GM12878 (cell line): ENCODE results near the gene KCNIP3. TPM values are rescaled to one million over a fixed set of nuclear protein-coding genes. Genes with fewer than 3 reads are reported as not detected.

Experiments used
- ATAC-seq: fragments of 200-7000 bp; cut with Tn5 transposase; 3 replicates; pipeline ENCODE4 v1.9.1; 2020; ENCODE audit warnings: mild to moderate bottlenecking, moderate library complexity
- BruUV-seq: library from RNA; stranded (reverse); fragments of 400-500 nt; replicated peaks from 2 replicates; lab custom pipeline; 2021; lab: Mats Ljungman, UMichigan
- CTCF ChIA-PET: fragments of 300-600 bp; sonication (Branson Sonifier 250); formaldehyde crosslinking; extraction: SDS; loops from one replicate; lab custom pipeline; 2021; ENCODE audit warnings: inconsistent platforms; lab: Yijun Ruan, JAX
- POLR2A ChIA-PET: fragments of 350-600 bp; formaldehyde crosslinking; extraction: SDS; loops from one replicate; lab custom pipeline; 2021; ENCODE audit warnings: inconsistent platforms; lab: Charles Lee
- RAD21 ChIA-PET: fragments of 300-600 bp; sonication (Branson Sonifier 250); formaldehyde crosslinking; loops from one replicate; lab custom pipeline; 2023; ENCODE audit warnings: antibody characterized with exemption; ENCODE audit not compliant: unreplicated experiment; lab: Charles Lee
- SMC1A ChIA-PET: fragments of 300-600 bp; sonication (Branson Sonifier 250); formaldehyde crosslinking; loops from one replicate; lab custom pipeline; 2023; ENCODE audit not compliant: unreplicated experiment, uncharacterized antibody; lab: Charles Lee
- DNase-seq: peaks from one replicate; pipeline ENCODE4 v3.0.0-alpha.2; 2011; ENCODE audit warnings: low read depth, low spot score
- FAIRE-seq: peaks from 3 replicates; lab custom pipeline; 2011; peaks lifted over from hg19 to GRCh38; lab: Jason Lieb, UNC
- H2AFZ ChIP-seq: 2 replicates; pipeline ENCODE4 v1.6.0; 2011; ENCODE audit warnings: low read depth, low read length, control low read depth; ENCODE audit not compliant: control insufficient read depth
- H3K27ac ChIP-seq: 2 replicates; pipeline ENCODE4 v1.5.1; 2011; ENCODE audit warnings: control low read depth; ENCODE audit not compliant: control insufficient read depth, insufficient read depth
- H3K27me3 ChIP-seq, 2 experiments: replicated peaks in 1 of 2; 2 replicates each; pipeline versions ENCODE4 v1.6.0 to v1.6.1; 2011; ENCODE audit warnings: low read length in 1 of 2; ENCODE audit not compliant: control insufficient read depth in 2 of 2, insufficient read depth in 2 of 2
- H3K36me3 ChIP-seq, 2 experiments: 2 replicates each; pipeline ENCODE4 v1.5.1; 2011; ENCODE audit warnings: low read length in 1 of 2; ENCODE audit not compliant: control insufficient read depth in 2 of 2, insufficient read depth in 2 of 2
- H3K4me1 ChIP-seq: 2 replicates; pipeline ENCODE4 v1.6.1; 2011; ENCODE audit warnings: mild to moderate bottlenecking, low read length, moderate library complexity, mixed read lengths; ENCODE audit not compliant: control insufficient read depth, insufficient read depth
- H3K4me2 ChIP-seq: 2 replicates; pipeline ENCODE4 v1.6.0; 2011; ENCODE audit warnings: control low read depth; ENCODE audit not compliant: control insufficient read depth, insufficient read depth
- H3K4me3 ChIP-seq: fragments of 200-600 bp; sonication (generic); 2 replicates; pipeline ENCODE4 v1.5.1; 2016
- H3K79me2 ChIP-seq: 2 replicates; pipeline ENCODE4 v1.6.0; 2011; ENCODE audit warnings: low read length; ENCODE audit not compliant: control insufficient read depth, insufficient read depth
- H3K9ac ChIP-seq: 2 replicates; pipeline ENCODE4 v1.8.0; 2011; ENCODE audit warnings: low read length, control low read depth, mixed read lengths; ENCODE audit not compliant: control insufficient read depth, insufficient read depth
- H3K9me3 ChIP-seq: replicated peaks from 3 replicates; pipeline ENCODE4 v1.5.1; 2011; ENCODE audit warnings: mild to moderate bottlenecking, low read length; ENCODE audit not compliant: control insufficient read depth, insufficient read depth
- H4K20me1 ChIP-seq: 2 replicates; pipeline ENCODE4 v1.6.0; 2011; ENCODE audit not compliant: control insufficient read depth, insufficient read depth
- POLR2AphosphoS5 ChIP-seq: IDR thresholded peaks from 2 replicates; pipeline ENCODE4 v1.6.1; 2011; ENCODE audit warnings: mild to moderate bottlenecking, low read length, inconsistent platforms
- SP1 ChIP-seq: IDR thresholded peaks from one replicate; pipeline ENCODE4 v1.6.1; 2011; ENCODE audit warnings: low read depth, low read length
- STAT1 ChIP-seq: fragments of 450-650 bp; conservative IDR thresholded peaks from 2 replicates; pipeline ENCODE4 v1.6.1; 2014; ENCODE audit warnings: antibody characterized with exemption, mild to moderate bottlenecking
- ZNF217 ChIP-seq: fragments of 450-650 bp; IDR thresholded peaks from 2 replicates; pipeline ENCODE4 v1.6.1; 2017; ENCODE audit warnings: antibody characterized with exemption, mild to moderate bottlenecking
- WGBS: methylation state at CpG from one replicate; pipeline ENCODE4 v1.1.6; 2016; ENCODE audit warnings: low lambda C conversion rate; ENCODE audit not compliant: insufficient replicate concordance, insufficient coverage; ENCODE audit errors: missing lambda C conversion rate; 5-methylcytosine and 5-hydroxymethylcytosine counted together
- in situ Hi-C: fragments of 300-500 bp; cut with MboI; formaldehyde crosslinking; loops from 9 replicates; pipeline ENCODE4 v1.14.3; 2018; ENCODE audit warnings: mixed read lengths
- intact Hi-C: fragments of 100-400 bp; cut with micrococcal nuclease; formaldehyde crosslinking; loops from one replicate; pipeline ENCODE4 v1.14.2; 2022; ENCODE audit not compliant: unreplicated experiment
- polyA plus RNA-seq, 11 experiments: library from polyadenylated mRNA; depleted of rRNA in 4 of 11; unstranded in 6 of 11; stranded (reverse) in 5 of 11; fragments of >200 nt; fragmentation: Nextera tagmentation in 4 of 11; fragmentation: Illumina TruSeq in 1 of 11; extraction: Ambion mirVana in 4 of 11; extraction: Trizol in 1 of 11; gene quantifications; 1 replicate in 1 of 11; 2 replicates in 10 of 11; pipeline versions ENCODE4 v1.2.1 to v1.2.3, GENCODE V29; 2011 to 2016; ENCODE audit warnings: inconsistent platforms in 2 of 11, missing spikeins in 2 of 11, low read depth in 1 of 11
- total RNA-seq, 4 experiments: library from RNA; depleted of rRNA in 3 of 4; stranded (reverse); fragments of >200 nt in 3 of 4; fragmentation: Illumina TruSeq in 1 of 4; extraction: Trizol in 1 of 4; gene quantifications; 2 replicates each; pipeline versions ENCODE4 v1.2.1 to v1.2.3, GENCODE V29; 2013 to 2021
- TF ChIP-seq, protein P1 (sequence below): fragments of 450-650 bp; IDR thresholded peaks from 2 replicates; pipeline ENCODE4 v1.6.1; 2018; ENCODE audit warnings: borderline replicate concordance, mild to moderate bottlenecking; ENCODE audit not compliant: partially characterized antibody
- TF ChIP-seq, protein P2 (sequence below): IDR thresholded peaks from 2 replicates; pipeline ENCODE4 v1.6.1; 2011; ENCODE audit warnings: borderline replicate concordance, low read depth, mild to moderate bottlenecking, moderate library complexity, mixed read lengths, low read length; ENCODE audit not compliant: insufficient read depth; ENCODE audit errors: extremely low read length
- TF ChIP-seq, protein P3 (sequence below): fragments of 450-650 bp; conservative IDR thresholded peaks from 2 replicates; pipeline ENCODE4 v1.6.1; 2017; ENCODE audit warnings: mild to moderate bottlenecking, moderate library complexity
- TF ChIP-seq, protein P4 (sequence below): fragments of 150-350 bp; IDR thresholded peaks from 2 replicates; pipeline ENCODE4 v1.6.1; 2014; ENCODE audit warnings: mild to moderate bottlenecking, low read depth, low read length
- TF ChIP-seq, protein P5 (sequence below): IDR thresholded peaks from 2 replicates; pipeline ENCODE4 v1.6.1; 2011; ENCODE audit warnings: borderline replicate concordance, low read depth, mild to moderate bottlenecking, moderate library complexity, low read length; ENCODE audit not compliant: insufficient read depth, poor library complexity, severe bottlenecking

The KCNIP3 gene
- total and polyA plus RNA-seq, 10 of the 15 experiments (the other 5 are each of a cell fraction or from before 2014, with no cell fraction given), result not detected

DNA sequence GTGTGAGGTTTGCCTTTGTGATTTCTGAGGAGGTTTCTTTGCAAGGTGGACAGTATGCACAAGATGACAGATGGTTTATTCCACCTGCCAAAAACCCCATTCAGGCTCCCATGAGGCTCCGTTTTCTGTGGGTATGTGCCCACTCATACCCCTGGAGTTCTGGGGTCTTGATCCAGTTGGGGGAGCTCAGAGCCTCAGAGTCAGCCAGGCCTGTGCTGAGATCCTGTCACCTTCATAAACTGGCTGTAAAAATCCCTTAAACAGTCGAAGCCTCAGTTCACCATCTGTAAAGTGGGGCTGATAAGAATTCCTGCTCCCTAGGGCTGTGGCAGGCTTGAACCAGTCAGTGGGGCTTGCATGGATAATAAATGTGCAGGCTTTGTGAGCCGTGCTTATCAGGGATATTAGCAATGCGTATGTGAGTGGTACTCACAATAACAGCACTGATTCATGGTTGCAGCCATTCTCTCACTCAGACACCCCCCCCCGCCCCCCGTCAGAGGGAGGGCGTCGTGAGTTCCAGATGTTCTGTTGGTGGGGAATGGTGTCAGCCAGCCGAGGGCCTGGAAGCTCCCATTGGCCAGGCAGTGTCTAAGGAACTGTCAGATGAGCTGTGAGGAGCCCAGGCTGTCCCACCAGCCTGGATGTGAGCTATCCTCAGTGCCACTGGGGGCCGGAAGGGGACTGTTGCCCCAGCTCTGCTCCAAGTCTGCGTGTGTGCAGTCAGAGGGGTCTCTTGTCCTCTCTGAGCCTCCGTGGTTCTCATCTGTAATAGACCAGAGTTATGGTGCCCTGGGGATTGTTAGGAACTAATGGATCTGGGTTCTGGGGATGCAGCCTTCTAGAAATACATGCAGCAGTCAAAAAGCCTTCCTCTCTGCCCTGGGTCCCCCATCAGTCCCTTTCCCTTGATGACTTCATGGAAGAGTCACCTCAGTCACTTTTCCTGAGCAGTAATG is 51.7 kb downstream of the KCNIP3 start:
- H3K4me1 ChIP-seq, result peaks cover 3% of the 10 kb centered on the region; the same call in 1 of the 2 replicates
- H3K4me2 ChIP-seq, result no peak overlapping the region
- H2AFZ ChIP-seq, result no peak overlapping the region
- no peak overlapping the region for H3K4me3 ChIP-seq
- WGBS, result 27% methylated on average over 12 of the region's 12 CpGs
- no peak for ATAC-seq
- ChIA-PET RAD21 (no interaction called here), SMC1A (no interaction called here), CTCF (no interaction called here), POLR2A (no interaction called here)
- no peak for FAIRE-seq
- no peak overlapping the region for H3K27ac ChIP-seq
- DNase-seq, result no peak
- H3K9ac ChIP-seq, result no peak overlapping the region
- no peaks in the 10 kb centered on the region; the same call in 1 of the 2 replicates for H4K20me1 ChIP-seq
- intact Hi-C loops, result no loop called here
- in situ Hi-C loops, result no loop called here
- peaks cover 6 to 9% of the 10 kb centered on the region in 2 experiments; a peak in 3 of 4 replicates for H3K27me3 ChIP-seq
- H3K79me2 ChIP-seq, result no peaks in the 10 kb centered on the region
- no TSS peak for BruUV-seq
- no peaks in the 10 kb centered on the region for H3K36me3 ChIP-seq
- no peaks in the 10 kb centered on the region for H3K9me3 ChIP-seq
- no peak for TF ChIP-seq POLR2AphosphoS5
- TF ChIP-seq, protein P1, sequence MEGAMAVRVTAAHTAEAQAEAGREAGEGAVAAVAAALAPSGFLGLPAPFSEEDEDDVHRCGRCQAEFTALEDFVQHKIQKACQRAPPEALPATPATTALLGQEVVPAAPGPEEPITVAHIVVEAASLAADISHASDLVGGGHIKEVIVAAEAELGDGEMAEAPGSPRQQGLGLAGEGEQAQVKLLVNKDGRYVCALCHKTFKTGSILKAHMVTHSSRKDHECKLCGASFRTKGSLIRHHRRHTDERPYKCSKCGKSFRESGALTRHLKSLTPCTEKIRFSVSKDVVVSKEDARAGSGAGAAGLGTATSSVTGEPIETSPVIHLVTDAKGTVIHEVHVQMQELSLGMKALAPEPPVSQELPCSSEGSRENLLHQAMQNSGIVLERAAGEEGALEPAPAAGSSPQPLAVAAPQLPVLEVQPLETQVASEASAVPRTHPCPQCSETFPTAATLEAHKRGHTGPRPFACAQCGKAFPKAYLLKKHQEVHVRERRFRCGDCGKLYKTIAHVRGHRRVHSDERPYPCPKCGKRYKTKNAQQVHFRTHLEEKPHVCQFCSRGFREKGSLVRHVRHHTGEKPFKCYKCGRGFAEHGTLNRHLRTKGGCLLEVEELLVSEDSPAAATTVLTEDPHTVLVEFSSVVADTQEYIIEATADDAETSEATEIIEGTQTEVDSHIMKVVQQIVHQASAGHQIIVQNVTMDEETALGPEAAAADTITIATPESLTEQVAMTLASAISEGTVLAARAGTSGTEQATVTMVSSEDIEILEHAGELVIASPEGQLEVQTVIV, result no peak
- TF ChIP-seq, protein P2, sequence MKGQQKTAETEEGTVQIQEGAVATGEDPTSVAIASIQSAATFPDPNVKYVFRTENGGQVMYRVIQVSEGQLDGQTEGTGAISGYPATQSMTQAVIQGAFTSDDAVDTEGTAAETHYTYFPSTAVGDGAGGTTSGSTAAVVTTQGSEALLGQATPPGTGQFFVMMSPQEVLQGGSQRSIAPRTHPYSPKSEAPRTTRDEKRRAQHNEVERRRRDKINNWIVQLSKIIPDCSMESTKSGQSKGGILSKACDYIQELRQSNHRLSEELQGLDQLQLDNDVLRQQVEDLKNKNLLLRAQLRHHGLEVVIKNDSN, result no peak
- no peak for TF ChIP-seq STAT1
- TF ChIP-seq, protein P3, sequence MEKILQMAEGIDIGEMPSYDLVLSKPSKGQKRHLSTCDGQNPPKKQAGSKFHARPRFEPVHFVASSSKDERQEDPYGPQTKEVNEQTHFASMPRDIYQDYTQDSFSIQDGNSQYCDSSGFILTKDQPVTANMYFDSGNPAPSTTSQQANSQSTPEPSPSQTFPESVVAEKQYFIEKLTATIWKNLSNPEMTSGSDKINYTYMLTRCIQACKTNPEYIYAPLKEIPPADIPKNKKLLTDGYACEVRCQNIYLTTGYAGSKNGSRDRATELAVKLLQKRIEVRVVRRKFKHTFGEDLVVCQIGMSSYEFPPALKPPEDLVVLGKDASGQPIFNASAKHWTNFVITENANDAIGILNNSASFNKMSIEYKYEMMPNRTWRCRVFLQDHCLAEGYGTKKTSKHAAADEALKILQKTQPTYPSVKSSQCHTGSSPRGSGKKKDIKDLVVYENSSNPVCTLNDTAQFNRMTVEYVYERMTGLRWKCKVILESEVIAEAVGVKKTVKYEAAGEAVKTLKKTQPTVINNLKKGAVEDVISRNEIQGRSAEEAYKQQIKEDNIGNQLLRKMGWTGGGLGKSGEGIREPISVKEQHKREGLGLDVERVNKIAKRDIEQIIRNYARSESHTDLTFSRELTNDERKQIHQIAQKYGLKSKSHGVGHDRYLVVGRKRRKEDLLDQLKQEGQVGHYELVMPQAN, result no peak
- TF ChIP-seq, protein P4, sequence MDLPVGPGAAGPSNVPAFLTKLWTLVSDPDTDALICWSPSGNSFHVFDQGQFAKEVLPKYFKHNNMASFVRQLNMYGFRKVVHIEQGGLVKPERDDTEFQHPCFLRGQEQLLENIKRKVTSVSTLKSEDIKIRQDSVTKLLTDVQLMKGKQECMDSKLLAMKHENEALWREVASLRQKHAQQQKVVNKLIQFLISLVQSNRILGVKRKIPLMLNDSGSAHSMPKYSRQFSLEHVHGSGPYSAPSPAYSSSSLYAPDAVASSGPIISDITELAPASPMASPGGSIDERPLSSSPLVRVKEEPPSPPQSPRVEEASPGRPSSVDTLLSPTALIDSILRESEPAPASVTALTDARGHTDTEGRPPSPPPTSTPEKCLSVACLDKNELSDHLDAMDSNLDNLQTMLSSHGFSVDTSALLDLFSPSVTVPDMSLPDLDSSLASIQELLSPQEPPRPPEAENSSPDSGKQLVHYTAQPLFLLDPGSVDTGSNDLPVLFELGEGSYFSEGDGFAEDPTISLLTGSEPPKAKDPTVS, result no peak
- TF ChIP-seq ZNF217, result no peak
- TF ChIP-seq SP1, result no peak
- TF ChIP-seq, protein P5, sequence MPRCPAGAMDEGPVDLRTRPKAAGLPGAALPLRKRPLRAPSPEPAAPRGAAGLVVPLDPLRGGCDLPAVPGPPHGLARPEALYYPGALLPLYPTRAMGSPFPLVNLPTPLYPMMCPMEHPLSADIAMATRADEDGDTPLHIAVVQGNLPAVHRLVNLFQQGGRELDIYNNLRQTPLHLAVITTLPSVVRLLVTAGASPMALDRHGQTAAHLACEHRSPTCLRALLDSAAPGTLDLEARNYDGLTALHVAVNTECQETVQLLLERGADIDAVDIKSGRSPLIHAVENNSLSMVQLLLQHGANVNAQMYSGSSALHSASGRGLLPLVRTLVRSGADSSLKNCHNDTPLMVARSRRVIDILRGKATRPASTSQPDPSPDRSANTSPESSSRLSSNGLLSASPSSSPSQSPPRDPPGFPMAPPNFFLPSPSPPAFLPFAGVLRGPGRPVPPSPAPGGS, result no peak
